ENCODE data around the gene RHOT2. TPM values are rescaled to one million over a fixed set of nuclear protein-coding genes. Genes with fewer than 3 reads are reported as not detected.
A peak's percentile ranks its signal among the peaks of the same experiment; 100 is the strongest.

RHOT2 gene
- total RNA-seq, 2 experiments from 2014 or later = 110 TPM

- Mint-ChIP-seq H3K4me1 (ENCODE audit: low read depth) (peaks cover 20% of the 10 kb centered on the region), H3K4me3 (peak overlapping the region; percentile 78), H3K27me3 (peaks cover 4% of the 10 kb centered on the region), H3K27ac (peak overlapping the region; percentile 75), H3K9me3 (no peaks in the 10 kb centered on the region), H3K36me3 (ENCODE audit: low read depth) (no peaks in the 10 kb centered on the region)
- ATAC-seq (peak; percentile 82), DNase-seq (peak; percentile 79)
- ChIA-PET CTCF (interaction anchor here (0.6 to 1.5 kb wide), 8 partner anchors 9 to 90 kb away, joined by 3 to 5 read pairs (median 3); partner anchors contain the start of genes CIAO3 and METRN), POLR2A (interaction anchor here (0.7 to 2.9 kb wide), 15 partner anchors 8 to 169 kb away, joined by 3 to 11 read pairs (median 4); partner anchors contain the start of genes ANTKMT, CCDC78, HAGHL and JMJD8)
- intact Hi-C loops (cut with micrococcal nuclease) = no loop called here
- no peak for TF ChIP-seq CTCF (IDR thresholded peaks at IDR 0.05)
Measured at GRCh38 chr16:695355-696089, 27.6 kb downstream of the RHOT2 start.

- intact Hi-C loops (cut with micrococcal nuclease) = no loop called here
- H3K9me3 Mint-ChIP-seq = no peaks in the 10 kb centered on the region
- ChIA-PET CTCF (no interaction called here), POLR2A (interaction anchor here (2.6 kb wide), 1 partner anchor 9 kb away, joined by 7 read pairs; the partner anchor contains the start of gene WDR24)
- TF ChIP-seq CTCF (IDR thresholded peaks at IDR 0.05) = no peak
- DNase-seq = no peak
- no peak overlapping the region for H3K4me3 Mint-ChIP-seq
- H3K36me3 Mint-ChIP-seq (ENCODE audit: low read depth) = no peaks in the 10 kb centered on the region
- ATAC-seq = no peak
- H3K27me3 Mint-ChIP-seq = peaks cover 29% of the 10 kb centered on the region
- no peak overlapping the region for H3K27ac Mint-ChIP-seq
- peaks cover 16% of the 10 kb centered on the region for H3K4me1 Mint-ChIP-seq (ENCODE audit: low read depth)
Measured at GRCh38 chr16:698911-699671, 31.2 kb downstream of the RHOT2 start.

- CTCF ChIA-PET = interaction anchor here (1.6 kb wide), 1 partner anchor 11 kb away, joined by 6 read pairs; no protein-coding TSS in a partner anchor
- intact Hi-C loops (cut with micrococcal nuclease) = no loop called here
- no peaks in the 10 kb centered on the region for H3K36me3 Mint-ChIP-seq (ENCODE audit: low read depth)
- TF ChIP-seq CTCF (IDR thresholded peaks at IDR 0.05) = no peak
- POLR2A ChIA-PET = interaction anchor here (0.9 to 2.6 kb wide), 6 partner anchors 10 to 106 kb away, joined by 3 to 7 read pairs (median 4); partner anchors contain the start of genes ANTKMT, CHTF18, RPUSD1 and WDR24
- no peaks in the 10 kb centered on the region for H3K9me3 Mint-ChIP-seq
- H3K4me3 Mint-ChIP-seq = no peak overlapping the region
- H3K4me1 Mint-ChIP-seq (ENCODE audit: low read depth) = peaks cover 7% of the 10 kb centered on the region
- DNase-seq (peak; percentile 42), ATAC-seq (peak; percentile 71)
- H3K27me3 Mint-ChIP-seq = peaks cover 28% of the 10 kb centered on the region
- no peak overlapping the region for H3K27ac Mint-ChIP-seq
Measured at GRCh38 chr16:700684-701584, 33.0 kb downstream of the RHOT2 start.

GRCh38 chr16:702341-702740, 34.4 kb downstream of the RHOT2 start:
- ChIA-PET CTCF (interaction anchor here (1.2 to 2.1 kb wide), 4 partner anchors 10 to 83 kb away, joined by 3 to 13 read pairs (median 6); partner anchors contain the start of gene METRN), POLR2A (interaction anchor here (0.9 to 1.5 kb wide), 3 partner anchors 8 to 85 kb away, joined by 3 to 6 read pairs (median 4); partner anchors contain the start of gene ANTKMT)
- intact Hi-C loops (cut with micrococcal nuclease) = no loop called here
- peaks cover 39% of the 10 kb centered on the region for H3K27me3 Mint-ChIP-seq
- TF ChIP-seq CTCF (IDR thresholded peaks at IDR 0.05) = no peak
- H3K4me1 Mint-ChIP-seq (ENCODE audit: low read depth) = peaks cover 4% of the 10 kb centered on the region
- DNase-seq (no peak), ATAC-seq (no peak)
- H3K9me3 Mint-ChIP-seq = no peaks in the 10 kb centered on the region
- no peaks in the 10 kb centered on the region for H3K36me3 Mint-ChIP-seq (ENCODE audit: low read depth)
- H3K27ac Mint-ChIP-seq = no peak overlapping the region
- H3K4me3 Mint-ChIP-seq = no peak overlapping the region

All from activated CD8-positive, alpha-beta T cell treated with anti-CD3 and anti-CD28 coated beads for 36 hours (primary cell).